Lower leg skin (tissue), 3 donors: ENCODE measurements around the gene PRIM2.

Source experiments
- CTCF ChIP-seq, 3 donors: fragments of 450-650 bp; IDR thresholded peaks; one replicate each; pipeline ENCODE4 v1.5.1; 2016; ENCODE audit warnings: antibody characterized with exemption in 3 of 3, mild to moderate bottlenecking in 3 of 3, moderate library complexity in 2 of 3
- POLR2A ChIP-seq, 2 donors: fragments of 450-650 bp; IDR thresholded peaks; one replicate each; pipeline ENCODE4 v1.6.1; 2016 to 2017; ENCODE audit warnings: antibody characterized with exemption in 2 of 2, mild to moderate bottlenecking in 1 of 2, moderate library complexity in 1 of 2

GRCh38 chr6:57328074-57328473 is 10.6 kb downstream of the PRIM2 start:
- TF ChIP-seq CTCF (IDR thresholded peaks at IDR 0.05) (no peak), POLR2A (IDR thresholded peaks at IDR 0.05) (no peak)
